HG03175 (cell line): ENCODE results near the gene KIF21B.
"Not testable (repeated sequence)": the region's sequence is repeated elsewhere in the genome, so short reads cannot be mapped to it uniquely, and the experiment has no call there.

Source experiments
- ATAC-seq: cut with Tn5 transposase; IDR thresholded peaks from one replicate; pipeline ENCODE4 v1.9.1; 2021; ENCODE audit warnings: mild to moderate bottlenecking, moderate library complexity; ENCODE audit not compliant: unreplicated experiment

KIF21B gene

GRCh38 chr1:200972985-200973742 lies 50.4 kb downstream of the KIF21B start:
- no peak for ATAC-seq

GRCh38 chr1:200971955-200972711 lies 51.4 kb downstream of the KIF21B start:
- no peak for ATAC-seq

- no peak for ATAC-seq
Measured at GRCh38 chr1:200971428-200971903, 52.0 kb downstream of the KIF21B start.

DNA sequence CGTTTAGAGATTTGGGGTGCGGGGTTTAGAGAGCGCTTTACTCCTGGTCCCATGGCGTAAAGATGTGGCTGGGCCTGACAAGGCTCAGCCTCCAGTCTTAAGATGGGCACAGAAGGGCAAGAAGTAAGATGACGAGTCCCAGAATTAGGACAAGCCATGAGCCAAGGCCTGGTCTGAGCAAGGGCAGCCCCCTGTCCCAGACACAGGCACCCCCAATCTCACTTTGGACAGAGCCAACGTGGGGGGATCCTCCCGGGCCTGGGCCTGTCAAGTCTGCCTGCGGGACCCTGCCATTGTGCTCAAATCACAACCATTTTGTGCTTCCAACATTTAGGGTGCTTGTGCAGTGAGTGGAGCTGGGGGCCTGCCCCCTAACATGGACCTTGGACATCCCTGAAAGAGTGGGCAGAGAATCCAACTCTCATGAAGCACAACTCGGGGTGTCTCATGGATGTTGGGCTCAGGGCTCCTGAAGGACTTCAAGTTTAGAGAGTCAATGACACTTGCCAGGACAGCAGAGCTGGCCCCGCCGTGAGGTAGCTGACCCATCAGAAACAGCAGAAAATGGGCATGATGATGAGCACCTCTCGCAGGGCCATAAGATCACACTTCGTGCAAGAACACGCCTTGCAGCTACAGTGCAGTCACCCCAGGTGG lies 52.6 kb downstream of the KIF21B start:
- ATAC-seq = no peak

GRCh38 chr1:200969726-200970561 lies 53.6 kb downstream of the KIF21B start:
- ATAC-seq = peak; percentile 79

DNA sequence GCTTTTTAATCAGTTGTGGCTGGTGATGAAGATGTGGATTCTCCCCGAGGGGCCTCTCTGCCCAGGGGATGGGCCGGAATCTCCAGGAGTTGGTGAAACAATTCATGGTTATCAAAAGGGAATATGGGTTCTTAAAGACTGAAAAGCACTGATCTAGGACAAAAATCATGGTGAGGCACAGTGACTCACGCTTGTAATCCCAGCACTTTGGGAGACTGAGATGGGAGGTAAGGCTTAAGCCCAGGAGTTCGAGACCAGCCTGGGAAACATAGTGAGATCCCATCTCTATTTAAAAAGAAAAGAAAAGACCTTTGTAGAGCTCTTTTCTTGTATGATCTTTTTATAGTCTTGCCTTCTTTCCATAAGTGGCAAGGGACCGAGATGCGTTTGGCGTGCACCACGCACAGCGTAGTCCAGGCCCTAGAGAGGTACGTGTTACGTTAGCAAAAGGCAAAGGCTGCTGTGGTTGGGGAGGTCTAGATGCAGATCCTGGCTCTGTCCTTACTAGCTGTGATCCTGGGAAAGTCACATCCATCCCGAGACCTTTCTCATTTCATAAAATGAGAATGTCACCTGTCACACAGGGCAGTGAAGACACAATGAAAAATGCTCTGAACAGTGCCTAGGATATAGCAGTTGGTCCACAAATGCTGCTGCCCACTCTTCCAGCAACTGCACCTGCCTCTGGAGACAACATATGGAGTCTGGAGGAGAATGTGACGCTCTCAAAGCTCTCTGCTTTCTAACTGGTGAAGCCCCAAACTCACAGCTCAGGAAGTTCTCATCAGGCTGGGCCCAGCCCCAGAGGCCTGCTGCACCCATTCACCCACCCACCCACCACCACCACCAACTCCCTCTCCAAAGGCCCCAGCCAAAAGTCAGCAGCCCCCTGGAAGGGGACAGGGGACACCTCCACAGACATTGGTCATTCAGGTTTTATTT lies 54.8 kb downstream of the KIF21B start:
- ATAC-seq = no peak

GRCh38 chr1:200967693-200968468 lies 55.6 kb downstream of the KIF21B start:
- ATAC-seq = no peak

DNA sequence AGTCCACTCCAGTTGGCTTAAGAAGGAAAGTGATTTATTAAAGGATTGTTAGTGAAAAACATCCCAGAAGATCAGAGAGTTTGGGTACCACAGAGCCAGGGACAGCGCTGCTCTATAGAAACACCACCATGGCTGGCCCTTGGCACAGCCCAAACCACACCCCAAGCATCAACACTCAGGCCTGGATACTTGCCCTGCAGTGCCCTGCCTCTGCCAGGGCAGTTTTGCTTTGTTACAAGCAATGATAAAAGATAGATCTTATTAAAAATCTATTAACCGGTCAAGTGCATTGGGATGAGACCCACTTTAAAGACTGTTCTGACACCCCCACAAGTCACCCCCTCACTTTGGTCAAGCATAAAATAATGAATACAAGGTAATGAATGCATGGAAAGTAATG lies 56.6 kb downstream of the KIF21B start:
- ATAC-seq = no peak

- ATAC-seq = no peak
Measured at GRCh38 chr1:200965111-200965805, 58.3 kb downstream of the KIF21B start.

DNA sequence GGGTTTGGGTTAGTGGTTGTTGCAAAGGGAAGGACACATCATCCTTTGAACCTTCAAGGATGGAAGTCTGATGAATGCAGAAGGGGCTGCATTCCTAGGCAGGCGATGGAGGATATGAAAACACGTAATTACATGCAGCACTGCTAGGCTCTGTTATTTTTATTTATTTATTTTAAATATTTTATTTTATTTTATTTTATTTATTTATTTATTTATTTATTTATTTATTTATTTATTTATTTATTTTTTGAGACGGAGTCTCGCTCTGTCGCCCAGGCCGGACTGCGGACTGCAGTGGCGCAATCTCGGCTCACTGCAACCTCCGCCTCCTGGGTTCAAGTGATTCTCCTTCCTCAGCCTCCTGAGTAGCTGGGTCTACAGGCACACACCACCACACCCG lies 59.6 kb downstream of the KIF21B start:
- not testable (repeated sequence) for ATAC-seq

- no peak for ATAC-seq
Measured at GRCh38 chr1:200963076-200963475, 60.4 kb downstream of the KIF21B start.

DNA sequence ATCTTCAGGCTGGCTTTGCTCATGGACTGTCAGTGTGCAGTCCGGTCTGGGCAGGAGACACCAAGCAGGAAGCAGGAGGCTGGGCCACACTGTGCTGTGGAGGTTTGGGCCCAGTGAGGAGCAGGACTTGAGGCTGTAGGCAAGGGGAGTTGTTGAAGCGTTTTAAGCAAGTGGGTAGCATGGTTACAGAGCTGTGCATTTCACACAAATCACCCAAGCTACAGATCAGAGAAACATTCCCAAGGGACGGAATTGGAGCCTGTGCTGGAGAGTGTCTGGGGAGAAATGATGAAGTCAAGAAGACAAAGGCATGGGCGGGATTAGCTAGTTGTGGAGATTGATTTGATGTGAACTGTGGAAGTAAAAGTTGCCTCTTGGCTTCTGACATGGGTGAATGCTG lies 60.9 kb downstream of the KIF21B start:
- ATAC-seq = no peak

DNA sequence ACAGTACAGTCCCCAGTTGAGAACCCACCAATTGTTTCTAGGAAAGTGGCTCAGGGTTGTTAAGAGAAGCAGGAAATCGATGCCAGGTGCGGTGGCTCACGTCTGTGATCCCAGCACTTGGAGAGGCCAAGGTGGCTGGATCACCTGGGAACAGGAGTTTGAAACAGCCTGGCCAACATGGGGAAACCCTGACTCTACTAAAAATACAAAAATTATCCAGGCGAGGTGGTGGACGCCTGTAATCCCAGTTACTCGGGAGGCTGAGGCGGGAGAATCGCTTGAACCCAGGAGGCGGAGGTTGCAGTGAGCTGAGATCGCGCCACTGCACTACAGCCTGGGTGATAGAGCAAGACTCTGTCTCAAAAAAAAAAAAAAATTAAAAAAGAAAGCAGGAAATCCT lies 61.4 kb downstream of the KIF21B start:
- not testable (repeated sequence) for ATAC-seq

DNA sequence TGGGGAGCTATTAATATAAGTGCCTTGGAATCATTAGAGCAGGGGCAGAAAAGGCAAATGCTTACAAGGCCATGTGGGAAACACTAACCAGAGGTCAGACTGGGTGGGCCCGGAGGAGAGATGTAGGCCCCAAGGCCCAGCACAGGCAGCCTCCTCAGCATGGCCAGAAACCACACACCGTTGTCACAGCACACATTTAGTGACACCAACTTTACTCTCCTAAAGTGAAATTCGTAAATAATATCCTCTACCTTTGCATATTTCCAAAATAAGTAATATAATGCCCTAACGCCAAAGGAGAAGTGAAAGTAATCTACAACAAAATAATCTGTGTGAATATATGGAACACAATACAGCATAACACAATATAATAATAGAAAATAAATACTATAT lies 62.6 kb downstream of the KIF21B start:
- ATAC-seq = no peak

DNA sequence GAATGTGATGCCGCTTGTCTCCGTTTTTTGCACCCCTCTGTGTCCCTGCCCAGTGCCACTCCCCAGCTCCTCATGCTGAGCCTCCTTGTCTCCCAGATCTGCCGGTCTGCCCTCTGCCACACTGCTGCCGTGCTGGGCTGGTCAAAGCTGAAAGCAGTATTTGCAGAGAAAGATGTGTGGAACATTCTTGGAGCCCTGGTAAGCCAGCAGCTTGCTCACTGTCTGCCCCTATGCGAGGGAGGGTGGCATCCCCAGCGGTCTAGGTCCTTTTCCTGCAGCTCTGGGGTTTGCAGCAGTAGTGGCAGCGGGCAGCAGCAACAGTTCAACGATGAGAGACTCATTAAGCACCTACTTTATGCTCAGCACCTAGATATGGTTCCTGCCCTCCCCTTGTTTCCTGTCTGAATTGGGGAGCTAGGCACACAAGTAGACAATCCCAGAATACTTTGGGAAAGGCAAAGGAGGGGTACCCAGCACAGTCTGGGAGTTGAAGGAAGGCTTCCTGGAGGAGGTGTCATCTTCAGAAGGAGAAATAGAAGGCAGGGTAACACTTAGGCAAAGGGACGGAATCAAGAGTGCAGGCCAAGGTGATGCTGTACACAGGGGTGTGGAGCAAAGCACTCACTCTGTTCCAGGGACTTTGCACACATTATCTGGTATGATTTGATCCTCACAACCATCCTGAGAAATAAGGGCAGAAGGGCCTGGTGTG lies 63.1 kb downstream of the KIF21B start:
- ATAC-seq = no peak

GRCh38 chr1:200959411-200959921 lies 64.0 kb downstream of the KIF21B start:
- no peak for ATAC-seq

GRCh38 chr1:200958597-200958996 lies 64.9 kb downstream of the KIF21B start:
- ATAC-seq = no peak
